GM19395 (cell line): Measurements from ENCODE around the gene CXorf51B.
"Not testable (repeated sequence)": the region's sequence is repeated elsewhere in the genome, so short reads cannot be mapped to it uniquely, and the experiment has no call there.

ENCODE experiments used
- ATAC-seq: cut with Tn5 transposase; IDR thresholded peaks from one replicate; pipeline ENCODE4 v1.9.1; 2021; ENCODE audit warnings: mild to moderate bottlenecking, moderate library complexity; ENCODE audit not compliant: unreplicated experiment

Gene CXorf51B

DNA sequence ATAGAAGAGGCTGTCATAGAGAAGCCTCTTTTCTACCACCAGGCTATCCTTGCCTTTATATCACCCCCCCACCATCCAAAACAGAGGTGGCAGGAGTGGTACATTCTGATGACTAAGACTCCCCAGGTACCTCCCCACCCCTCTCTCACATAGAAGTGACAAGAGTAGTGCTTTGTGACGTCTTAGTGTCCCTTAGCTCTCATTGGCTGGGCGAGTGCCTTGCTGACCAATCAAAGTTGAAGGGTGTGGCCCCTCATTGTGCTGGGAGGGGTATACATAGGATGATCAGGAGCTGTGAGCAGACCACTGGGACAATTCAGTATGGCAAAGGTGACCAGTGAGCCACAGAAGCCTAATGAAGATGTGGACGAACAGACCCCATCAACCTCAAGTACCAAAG, at the start of gene CXorf51B:
TSS of gene CXorf51B (plus strand) at position 301 of the 400 bp plus-strand sequence. CDS start at position 322, 21 bp downstream.
- not testable (repeated sequence) for ATAC-seq

DNA sequence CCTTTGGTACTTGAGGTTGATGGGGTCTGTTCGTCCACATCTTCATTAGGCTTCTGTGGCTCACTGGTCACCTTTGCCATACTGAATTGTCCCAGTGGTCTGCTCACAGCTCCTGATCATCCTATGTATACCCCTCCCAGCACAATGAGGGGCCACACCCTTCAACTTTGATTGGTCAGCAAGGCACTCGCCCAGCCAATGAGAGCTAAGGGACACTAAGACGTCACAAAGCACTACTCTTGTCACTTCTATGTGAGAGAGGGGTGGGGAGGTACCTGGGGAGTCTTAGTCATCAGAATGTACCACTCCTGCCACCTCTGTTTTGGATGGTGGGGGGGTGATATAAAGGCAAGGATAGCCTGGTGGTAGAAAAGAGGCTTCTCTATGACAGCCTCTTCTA, 5.1 kb downstream of the CXorf51B start, which contains the start of gene CXorf51A:
TSS of gene CXorf51A (minus strand) at position 101 of the 400 bp plus-strand sequence. CDS start at position 80, 21 bp downstream.
- ATAC-seq = not testable (repeated sequence)

DNA sequence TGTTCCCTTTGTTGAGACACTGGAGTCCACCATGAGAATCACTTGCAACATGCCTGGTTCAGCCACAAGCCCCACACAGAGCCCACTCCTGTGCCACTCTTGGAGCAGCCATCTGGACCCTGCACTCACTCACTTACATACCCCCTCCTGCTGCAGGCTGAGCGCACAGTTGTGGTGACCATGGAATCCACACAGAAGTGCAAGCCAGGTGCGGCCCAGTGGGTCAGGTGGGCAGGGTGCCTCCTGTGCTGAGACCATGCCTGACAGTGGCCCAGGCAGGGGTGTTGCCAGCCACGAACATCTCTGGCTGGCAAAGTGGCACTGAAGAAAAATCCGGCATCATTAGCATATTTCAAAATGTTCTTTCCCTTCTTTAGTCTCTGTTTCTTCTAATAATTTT, 22.4 kb downstream of the CXorf51B start:
- ATAC-seq = no peak

DNA sequence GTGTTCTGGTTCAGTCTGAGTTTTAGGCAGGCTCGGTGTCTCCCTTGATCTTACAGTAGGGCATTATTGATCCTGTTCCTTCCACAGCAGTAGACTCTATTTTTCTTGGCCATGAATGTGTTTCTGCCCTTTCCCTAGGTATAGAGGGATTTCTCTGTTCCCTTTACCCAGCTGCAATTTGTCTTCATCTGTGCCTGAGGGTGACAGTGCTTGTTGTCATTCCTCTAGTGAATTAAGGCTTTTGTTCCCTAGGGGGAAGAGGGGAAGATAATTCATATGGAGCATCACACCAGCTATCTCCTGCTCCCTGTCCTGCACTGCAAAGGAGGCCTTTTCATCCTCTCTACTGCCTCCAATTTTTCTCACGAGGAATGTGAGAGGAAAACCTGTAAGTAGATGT, 44.7 kb downstream of the CXorf51B start:
- no peak for ATAC-seq
